GM12878 (cell line): ENCODE results near the gene FAM81B. TPM values are rescaled to one million over a fixed set of nuclear protein-coding genes. Genes with fewer than 3 reads are reported as not detected.

Source experiments
- ATAC-seq: fragments of 200-7000 bp; cut with Tn5 transposase; 3 replicates; pipeline ENCODE4 v1.9.1; 2020; ENCODE audit warnings: mild to moderate bottlenecking, moderate library complexity
- BruUV-seq: library from RNA; stranded (reverse); fragments of 400-500 nt; replicated peaks from 2 replicates; lab custom pipeline; 2021; lab: Mats Ljungman, UMichigan
- CTCF ChIA-PET: fragments of 300-600 bp; sonication (Branson Sonifier 250); formaldehyde crosslinking; extraction: SDS; loops from one replicate; lab custom pipeline; 2021; ENCODE audit warnings: inconsistent platforms; lab: Yijun Ruan, JAX
- POLR2A ChIA-PET: fragments of 350-600 bp; formaldehyde crosslinking; extraction: SDS; loops from one replicate; lab custom pipeline; 2021; ENCODE audit warnings: inconsistent platforms; lab: Charles Lee
- RAD21 ChIA-PET: fragments of 300-600 bp; sonication (Branson Sonifier 250); formaldehyde crosslinking; loops from one replicate; lab custom pipeline; 2023; ENCODE audit warnings: antibody characterized with exemption; ENCODE audit not compliant: unreplicated experiment; lab: Charles Lee
- SMC1A ChIA-PET: fragments of 300-600 bp; sonication (Branson Sonifier 250); formaldehyde crosslinking; loops from one replicate; lab custom pipeline; 2023; ENCODE audit not compliant: unreplicated experiment, uncharacterized antibody; lab: Charles Lee
- DNase-seq: peaks from one replicate; pipeline ENCODE4 v3.0.0-alpha.2; 2011; ENCODE audit warnings: low read depth, low spot score
- FAIRE-seq: peaks from 3 replicates; lab custom pipeline; 2011; peaks lifted over from hg19 to GRCh38; lab: Jason Lieb, UNC
- H2AFZ ChIP-seq: 2 replicates; pipeline ENCODE4 v1.6.0; 2011; ENCODE audit warnings: low read depth, low read length, control low read depth; ENCODE audit not compliant: control insufficient read depth
- H3K27ac ChIP-seq: 2 replicates; pipeline ENCODE4 v1.5.1; 2011; ENCODE audit warnings: control low read depth; ENCODE audit not compliant: control insufficient read depth, insufficient read depth
- H3K27me3 ChIP-seq, 2 experiments: replicated peaks in 1 of 2; 2 replicates each; pipeline versions ENCODE4 v1.6.0 to v1.6.1; 2011; ENCODE audit warnings: low read length in 1 of 2; ENCODE audit not compliant: control insufficient read depth in 2 of 2, insufficient read depth in 2 of 2
- H3K36me3 ChIP-seq, 2 experiments: 2 replicates each; pipeline ENCODE4 v1.5.1; 2011; ENCODE audit warnings: low read length in 1 of 2; ENCODE audit not compliant: control insufficient read depth in 2 of 2, insufficient read depth in 2 of 2
- H3K4me1 ChIP-seq: 2 replicates; pipeline ENCODE4 v1.6.1; 2011; ENCODE audit warnings: mild to moderate bottlenecking, low read length, moderate library complexity, mixed read lengths; ENCODE audit not compliant: control insufficient read depth, insufficient read depth
- H3K4me2 ChIP-seq: 2 replicates; pipeline ENCODE4 v1.6.0; 2011; ENCODE audit warnings: control low read depth; ENCODE audit not compliant: control insufficient read depth, insufficient read depth
- H3K4me3 ChIP-seq: fragments of 200-600 bp; sonication (generic); 2 replicates; pipeline ENCODE4 v1.5.1; 2016
- H3K79me2 ChIP-seq: 2 replicates; pipeline ENCODE4 v1.6.0; 2011; ENCODE audit warnings: low read length; ENCODE audit not compliant: control insufficient read depth, insufficient read depth
- H3K9ac ChIP-seq: 2 replicates; pipeline ENCODE4 v1.8.0; 2011; ENCODE audit warnings: low read length, control low read depth, mixed read lengths; ENCODE audit not compliant: control insufficient read depth, insufficient read depth
- H3K9me3 ChIP-seq: replicated peaks from 3 replicates; pipeline ENCODE4 v1.5.1; 2011; ENCODE audit warnings: mild to moderate bottlenecking, low read length; ENCODE audit not compliant: control insufficient read depth, insufficient read depth
- H4K20me1 ChIP-seq: 2 replicates; pipeline ENCODE4 v1.6.0; 2011; ENCODE audit not compliant: control insufficient read depth, insufficient read depth
- BMI1 ChIP-seq: fragments of 450-650 bp; IDR thresholded peaks from 2 replicates; pipeline ENCODE4 v1.6.1; 2016; ENCODE audit warnings: mild to moderate bottlenecking, moderate library complexity, borderline replicate concordance
- DPF2 ChIP-seq: fragments of 450-650 bp; IDR thresholded peaks from 2 replicates; pipeline ENCODE4 v1.6.1; 2017; ENCODE audit warnings: mild to moderate bottlenecking
- IKZF1 ChIP-seq: fragments of 450-650 bp; conservative IDR thresholded peaks from 2 replicates; pipeline ENCODE4 v1.6.1; 2017; ENCODE audit warnings: antibody characterized with exemption, mild to moderate bottlenecking
- IKZF2 ChIP-seq, 2 experiments: fragments of 450-650 bp; IDR thresholded peaks; 2 replicates each; pipeline ENCODE4 v1.6.1; 2017; ENCODE audit warnings: mild to moderate bottlenecking in 2 of 2, moderate library complexity in 2 of 2
- MEF2B ChIP-seq: fragments of 450-650 bp; IDR thresholded peaks from 2 replicates; pipeline ENCODE4 v1.6.1; 2018; ENCODE audit warnings: mild to moderate bottlenecking, moderate library complexity; ENCODE audit not compliant: partially characterized antibody, poor library complexity, severe bottlenecking
- PAX5 ChIP-seq: IDR thresholded peaks from 2 replicates; pipeline ENCODE4 v1.6.1; 2011; ENCODE audit warnings: low read depth, low read length, borderline replicate concordance
- RAD51 ChIP-seq: fragments of 450-650 bp; IDR thresholded peaks from 2 replicates; pipeline ENCODE4 v1.6.1; 2016; ENCODE audit warnings: moderate library complexity, mild to moderate bottlenecking, inconsistent platforms
- SUPT20H ChIP-seq: IDR thresholded peaks from 2 replicates; pipeline ENCODE4 v1.6.1; 2011; ENCODE audit warnings: low read depth, mild to moderate bottlenecking, low read length, moderate library complexity, borderline replicate concordance; ENCODE audit not compliant: control insufficient read depth
- TCF12 ChIP-seq: IDR thresholded peaks from 2 replicates; pipeline ENCODE4 v1.6.1; 2011; ENCODE audit warnings: low read depth, mild to moderate bottlenecking, low read length
- YBX1 ChIP-seq: fragments of 450-650 bp; IDR thresholded peaks from 2 replicates; pipeline ENCODE4 v1.6.1; 2016; ENCODE audit warnings: antibody characterized with exemption
- WGBS: methylation state at CpG from one replicate; pipeline ENCODE4 v1.1.6; 2016; ENCODE audit warnings: low lambda C conversion rate; ENCODE audit not compliant: insufficient replicate concordance, insufficient coverage; ENCODE audit errors: missing lambda C conversion rate; 5-methylcytosine and 5-hydroxymethylcytosine counted together
- in situ Hi-C: fragments of 300-500 bp; cut with MboI; formaldehyde crosslinking; loops from 9 replicates; pipeline ENCODE4 v1.14.3; 2018; ENCODE audit warnings: mixed read lengths
- intact Hi-C: fragments of 100-400 bp; cut with micrococcal nuclease; formaldehyde crosslinking; loops from one replicate; pipeline ENCODE4 v1.14.2; 2022; ENCODE audit not compliant: unreplicated experiment
- polyA plus RNA-seq, 11 experiments: library from polyadenylated mRNA; depleted of rRNA in 4 of 11; unstranded in 6 of 11; stranded (reverse) in 5 of 11; fragments of >200 nt; fragmentation: Nextera tagmentation in 4 of 11; fragmentation: Illumina TruSeq in 1 of 11; extraction: Ambion mirVana in 4 of 11; extraction: Trizol in 1 of 11; gene quantifications; 1 replicate in 1 of 11; 2 replicates in 10 of 11; pipeline versions ENCODE4 v1.2.1 to v1.2.3, GENCODE V29; 2011 to 2016; ENCODE audit warnings: inconsistent platforms in 2 of 11, missing spikeins in 2 of 11, low read depth in 1 of 11
- total RNA-seq, 4 experiments: library from RNA; depleted of rRNA in 3 of 4; stranded (reverse); fragments of >200 nt in 3 of 4; fragmentation: Illumina TruSeq in 1 of 4; extraction: Trizol in 1 of 4; gene quantifications; 2 replicates each; pipeline versions ENCODE4 v1.2.1 to v1.2.3, GENCODE V29; 2013 to 2021
- TF ChIP-seq, protein P1 (sequence below): fragments of 450-650 bp; IDR thresholded peaks from 2 replicates; pipeline ENCODE4 v1.6.1; 2017; ENCODE audit warnings: low read depth, mild to moderate bottlenecking, moderate library complexity

Gene FAM81B
- total and polyA plus RNA-seq, 10 of the 15 experiments (the other 5 are each of a cell fraction or from before 2014, with no cell fraction given) = not detected

DNA sequence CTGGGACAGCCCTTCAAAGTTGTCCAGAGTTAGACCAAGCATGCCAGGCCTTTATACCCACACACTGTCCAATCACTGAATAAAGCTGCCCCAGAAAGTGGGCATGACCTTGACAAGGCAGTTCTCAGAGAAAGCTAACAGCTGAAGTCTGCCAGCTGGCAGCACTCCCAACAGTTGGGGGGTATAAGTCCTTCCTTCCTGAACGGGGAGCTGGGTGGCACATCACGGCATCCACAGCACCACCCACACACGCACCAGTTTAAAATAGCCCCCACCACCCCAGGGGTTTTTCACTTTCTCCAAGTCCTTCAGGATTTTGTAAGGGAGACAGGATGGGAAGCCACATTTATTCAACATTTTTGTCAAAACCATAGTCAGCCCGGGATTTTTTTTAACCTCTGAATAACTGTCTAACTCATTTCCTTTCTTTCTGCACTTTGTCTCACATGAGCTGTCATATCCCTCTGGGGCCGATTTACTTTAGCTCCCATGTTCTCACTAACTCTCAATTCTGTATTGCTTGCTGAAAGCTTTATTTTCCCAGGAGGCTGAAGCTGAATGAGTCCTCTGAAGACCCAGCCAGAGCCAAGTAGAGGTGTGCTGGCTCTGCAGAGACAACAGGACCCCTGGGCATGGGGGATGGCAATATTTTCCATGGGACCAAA, 15.4 kb downstream of the FAM81B start:
- H4K20me1 ChIP-seq = no peaks in the 10 kb centered on the region
- CTCF ChIA-PET = interaction anchor here (0.5 to 1.1 kb wide), 2 partner anchors 16 to 238 kb away, joined by 4 read pairs; partner anchors contain the start of gene FAM81B
- no peak for TF ChIP-seq PAX5
- TF ChIP-seq IKZF2 (IDR thresholded peaks at IDR 0.05) = peak in 1 of 2 experiments; percentile 32; a peak in 1 of 4 replicates
- no peak for TF ChIP-seq RAD51
- TF ChIP-seq TCF12 = no peak
- peak; percentile 40 for TF ChIP-seq IKZF1
- TF ChIP-seq SUPT20H = no peak
- TF ChIP-seq YBX1 = no peak
- TF ChIP-seq MEF2B = peak; percentile 73
- no peak for TF ChIP-seq DPF2
- TF ChIP-seq BMI1 = no peak
- TF ChIP-seq, protein P1, sequence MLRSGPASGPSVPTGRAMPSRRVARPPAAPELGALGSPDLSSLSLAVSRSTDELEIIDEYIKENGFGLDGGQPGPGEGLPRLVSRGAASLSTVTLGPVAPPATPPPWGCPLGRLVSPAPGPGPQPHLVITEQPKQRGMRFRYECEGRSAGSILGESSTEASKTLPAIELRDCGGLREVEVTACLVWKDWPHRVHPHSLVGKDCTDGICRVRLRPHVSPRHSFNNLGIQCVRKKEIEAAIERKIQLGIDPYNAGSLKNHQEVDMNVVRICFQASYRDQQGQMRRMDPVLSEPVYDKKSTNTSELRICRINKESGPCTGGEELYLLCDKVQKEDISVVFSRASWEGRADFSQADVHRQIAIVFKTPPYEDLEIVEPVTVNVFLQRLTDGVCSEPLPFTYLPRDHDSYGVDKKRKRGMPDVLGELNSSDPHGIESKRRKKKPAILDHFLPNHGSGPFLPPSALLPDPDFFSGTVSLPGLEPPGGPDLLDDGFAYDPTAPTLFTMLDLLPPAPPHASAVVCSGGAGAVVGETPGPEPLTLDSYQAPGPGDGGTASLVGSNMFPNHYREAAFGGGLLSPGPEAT = peak; percentile 25; the same call in 1 of the 2 replicates
- H3K4me2 ChIP-seq = no peak overlapping the region
- H3K79me2 ChIP-seq = no peaks in the 10 kb centered on the region
- WGBS = 6% methylated on average over 5 of the region's 5 CpGs
- no peaks in the 10 kb centered on the region for H3K36me3 ChIP-seq
- no peak overlapping the region for H2AFZ ChIP-seq
- POLR2A ChIA-PET = no interaction called here
- peaks cover 0 to 4% of the 10 kb centered on the region in 2 experiments; a peak in 2 of 4 replicates for H3K27me3 ChIP-seq
- no TSS peak for BruUV-seq
- H3K9me3 ChIP-seq = no peaks in the 10 kb centered on the region; the same call in 2 of the 3 replicates
- SMC1A ChIA-PET = interaction anchor here (1.5 to 2.3 kb wide), 2 partner anchors 10 to 16 kb away, joined by 6 to 8 read pairs; partner anchors contain the start of gene FAM81B
- ATAC-seq (peak; percentile 36; the same call in 2 of the 3 replicates), DNase-seq (no peak), FAIRE-seq (no peak)
- no peak overlapping the region for H3K9ac ChIP-seq
- intact Hi-C loops = no loop called here
- no peak overlapping the region for H3K4me3 ChIP-seq
- RAD21 ChIA-PET = interaction anchor here (1.0 to 1.1 kb wide), 2 partner anchors 18 to 61 kb away, joined by 3 read pairs; no protein-coding TSS in a partner anchor
- H3K27ac ChIP-seq = no peak overlapping the region
- in situ Hi-C loops = no loop called here
- no peaks in the 10 kb centered on the region for H3K4me1 ChIP-seq
